K562 (cell line): ENCODE data around the gene DMD.

Experiments used
- HDGF ChIP-seq: fragments of 450-650 bp; IDR thresholded peaks from 2 replicates; pipeline ENCODE4 v1.6.1; 2016
- KDM1A ChIP-seq, 2 experiments: fragments of 450-650 bp; IDR thresholded peaks; 2 replicates each; pipeline ENCODE4 v1.6.1; 2016; ENCODE audit warnings: mild to moderate bottlenecking in 2 of 2
- MYC ChIP-seq, 2 experiments: fragments of 250-450 bp in 1 of 2; sonication (Bioruptor Pico) in 1 of 2; IDR thresholded peaks; 2 replicates each; pipeline versions ENCODE4 v1.5.1 to v1.6.1; 2012 to 2021; ENCODE audit warnings: low read depth in 2 of 2, borderline replicate concordance in 1 of 2, improper control_type of control experiment in 1 of 2, low read length in 1 of 2, mild to moderate bottlenecking in 1 of 2, moderate library complexity in 1 of 2
- PRPF4 ChIP-seq: fragments of 200-400 bp; formaldehyde crosslinking; IDR thresholded peaks from one replicate; pipeline ENCODE4 v1.6.1; 2017; ENCODE audit warnings: low read length, low read depth, mild to moderate bottlenecking; ENCODE audit not compliant: insufficient read depth, poor library complexity, severe bottlenecking
- PURB ChIP-seq: sonication (generic); formaldehyde crosslinking; IDR thresholded peaks from 2 replicates; pipeline ENCODE4 v1.9.0; 2021; ENCODE audit warnings: low read depth, mild to moderate bottlenecking, missing genetic modification reagents
- RAD21 ChIP-seq, 2 experiments: fragments of 250-450 bp in 1 of 2; fragments of 450-650 bp in 1 of 2; sonication (Bioruptor Pico) in 1 of 2; formaldehyde crosslinking in 1 of 2; IDR thresholded peaks in 1 of 2; conservative IDR thresholded peaks in 1 of 2; 2 replicates each; pipeline versions ENCODE4 v1.4.0 to v1.8.0; 2020 to 2022; ENCODE audit warnings: mild to moderate bottlenecking in 2 of 2, moderate library complexity in 1 of 2
- SP2 ChIP-seq: IDR thresholded peaks from 2 replicates; pipeline ENCODE4 v1.6.1; 2011; ENCODE audit warnings: mild to moderate bottlenecking, low read depth, low read length, moderate library complexity; ENCODE audit not compliant: poor library complexity, severe bottlenecking; ENCODE audit errors: extremely low read depth
- ZNF146 ChIP-seq: IDR thresholded peaks from one replicate; pipeline ENCODE4 v1.6.1; 2018; ENCODE audit warnings: missing compliant biosample characterization; ENCODE audit not compliant: unreplicated experiment
- ZNF408 ChIP-seq: fragments of 250-450 bp; sonication (Bioruptor Pico); IDR thresholded peaks from 2 replicates; pipeline ENCODE4 v1.4.0; 2020; ENCODE audit warnings: low read depth, mild to moderate bottlenecking, moderate library complexity
- ZNF780A ChIP-seq: fragments of 250-450 bp; sonication (Bioruptor Pico); IDR thresholded peaks from 2 replicates; pipeline ENCODE4 v1.5.0; 2021; ENCODE audit warnings: mild to moderate bottlenecking
- TF ChIP-seq, protein P1 (sequence below), 3 experiments: IDR thresholded peaks in 2 of 3; conservative IDR thresholded peaks in 1 of 3; 2 replicates each; pipeline ENCODE4 v1.5.1; 2011 to 2012; ENCODE audit warnings: low read length in 3 of 3, mild to moderate bottlenecking in 3 of 3, control low read depth in 2 of 3, improper control_type of control experiment in 1 of 3, inconsistent platforms in 1 of 3, low read depth in 1 of 3, mixed read lengths in 1 of 3, moderate library complexity in 1 of 3; ENCODE audit not compliant: insufficient read depth in 2 of 3
- TF ChIP-seq, protein P2 (sequence below): sonication (generic); formaldehyde crosslinking; IDR thresholded peaks from 2 replicates; pipeline ENCODE4 v1.8.0; 2022; ENCODE audit warnings: missing genetic modification reagents, mild to moderate bottlenecking, borderline replicate concordance
- TF ChIP-seq, protein P3 (sequence below), 2 experiments: fragments of 450-650 bp in 1 of 2; sonication (generic) in 1 of 2; formaldehyde crosslinking in 1 of 2; IDR thresholded peaks in 1 of 2; conservative IDR thresholded peaks in 1 of 2; 2 replicates each; pipeline versions ENCODE4 v1.6.1 to v1.8.1; 2016 to 2023; ENCODE audit warnings: mild to moderate bottlenecking in 2 of 2, moderate library complexity in 2 of 2, inconsistent platforms in 1 of 2, missing genetic modification reagents in 1 of 2
- TF ChIP-seq, protein P4 (sequence below): sonication (generic); formaldehyde crosslinking; IDR thresholded peaks from 2 replicates; pipeline ENCODE4 v1.8.0; 2022; ENCODE audit warnings: mild to moderate bottlenecking, missing genetic modification reagents

DNA sequence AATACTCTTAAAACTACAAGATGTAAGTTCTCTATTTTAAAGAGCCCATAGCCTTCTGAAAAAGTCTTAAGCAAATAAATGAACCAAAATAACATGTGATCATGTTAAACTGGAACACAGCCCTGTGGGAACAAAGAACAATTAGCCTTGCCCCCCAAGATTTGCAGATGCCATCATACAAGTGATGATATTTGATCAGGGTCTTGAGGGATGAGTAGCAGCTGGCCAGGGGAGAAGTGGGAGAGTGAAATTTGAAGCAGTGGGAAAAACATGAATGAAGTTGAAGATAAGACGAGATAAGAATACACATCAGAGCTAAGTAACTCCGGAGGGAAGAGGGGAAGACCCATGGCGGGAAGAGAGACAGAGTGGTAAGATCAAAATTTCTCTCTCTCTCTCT, 1689.4 kb downstream of the DMD start:
- TF ChIP-seq, protein P1, sequence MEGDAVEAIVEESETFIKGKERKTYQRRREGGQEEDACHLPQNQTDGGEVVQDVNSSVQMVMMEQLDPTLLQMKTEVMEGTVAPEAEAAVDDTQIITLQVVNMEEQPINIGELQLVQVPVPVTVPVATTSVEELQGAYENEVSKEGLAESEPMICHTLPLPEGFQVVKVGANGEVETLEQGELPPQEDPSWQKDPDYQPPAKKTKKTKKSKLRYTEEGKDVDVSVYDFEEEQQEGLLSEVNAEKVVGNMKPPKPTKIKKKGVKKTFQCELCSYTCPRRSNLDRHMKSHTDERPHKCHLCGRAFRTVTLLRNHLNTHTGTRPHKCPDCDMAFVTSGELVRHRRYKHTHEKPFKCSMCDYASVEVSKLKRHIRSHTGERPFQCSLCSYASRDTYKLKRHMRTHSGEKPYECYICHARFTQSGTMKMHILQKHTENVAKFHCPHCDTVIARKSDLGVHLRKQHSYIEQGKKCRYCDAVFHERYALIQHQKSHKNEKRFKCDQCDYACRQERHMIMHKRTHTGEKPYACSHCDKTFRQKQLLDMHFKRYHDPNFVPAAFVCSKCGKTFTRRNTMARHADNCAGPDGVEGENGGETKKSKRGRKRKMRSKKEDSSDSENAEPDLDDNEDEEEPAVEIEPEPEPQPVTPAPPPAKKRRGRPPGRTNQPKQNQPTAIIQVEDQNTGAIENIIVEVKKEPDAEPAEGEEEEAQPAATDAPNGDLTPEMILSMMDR (IDR thresholded peaks at IDR 0.05 in 2 of 3, conservative IDR thresholded peaks at IDR 0.05 in 1 of 3; ENCODE audit: insufficient read depth in 2 of 3, low read depth in 1 of 3, low read length in 3 of 3), result no peak
- TF ChIP-seq SP2 (no peak), RAD21 (CRISPR knock-in tag; conservative IDR thresholded peaks at IDR 0.05 in 1 of 2, IDR thresholded peaks at IDR 0.05 in 1 of 2) (no peak), ZNF408 (CRISPR knock-in tag) (no peak), MYC (IDR thresholded peaks at IDR 0.05; ENCODE audit: low read depth, low read length) (no peak), MYC (CRISPR knock-in tag; IDR thresholded peaks at IDR 0.05; ENCODE audit: borderline replicate concordance, low read depth) (no peak), KDM1A (IDR thresholded peaks at IDR 0.05) (no peak), ZNF146 (no peak), HDGF (no peak), PURB (no peak), PRPF4 (no peak), ZNF780A (no peak)
- TF ChIP-seq, protein P2, sequence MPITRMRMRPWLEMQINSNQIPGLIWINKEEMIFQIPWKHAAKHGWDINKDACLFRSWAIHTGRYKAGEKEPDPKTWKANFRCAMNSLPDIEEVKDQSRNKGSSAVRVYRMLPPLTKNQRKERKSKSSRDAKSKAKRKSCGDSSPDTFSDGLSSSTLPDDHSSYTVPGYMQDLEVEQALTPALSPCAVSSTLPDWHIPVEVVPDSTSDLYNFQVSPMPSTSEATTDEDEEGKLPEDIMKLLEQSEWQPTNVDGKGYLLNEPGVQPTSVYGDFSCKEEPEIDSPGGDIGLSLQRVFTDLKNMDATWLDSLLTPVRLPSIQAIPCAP, result no peak
- TF ChIP-seq, protein P3, sequence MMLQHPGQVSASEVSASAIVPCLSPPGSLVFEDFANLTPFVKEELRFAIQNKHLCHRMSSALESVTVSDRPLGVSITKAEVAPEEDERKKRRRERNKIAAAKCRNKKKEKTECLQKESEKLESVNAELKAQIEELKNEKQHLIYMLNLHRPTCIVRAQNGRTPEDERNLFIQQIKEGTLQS (IDR thresholded peaks at IDR 0.05), result no peak
- TF ChIP-seq, protein P3 (CRISPR knock-in tag; conservative IDR thresholded peaks at IDR 0.05), result no peak
- TF ChIP-seq, protein P4, sequence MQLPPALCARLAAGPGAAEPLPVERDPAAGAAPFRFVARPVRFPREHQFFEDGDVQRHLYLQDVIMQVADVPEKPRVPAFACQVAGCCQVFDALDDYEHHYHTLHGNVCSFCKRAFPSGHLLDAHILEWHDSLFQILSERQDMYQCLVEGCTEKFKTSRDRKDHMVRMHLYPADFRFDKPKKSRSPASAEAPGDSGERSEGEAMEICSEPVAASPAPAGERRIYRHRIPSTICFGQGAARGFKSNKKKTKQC (CRISPR knock-in tag), result no peak
